Measurements from ENCODE around the gene FSTL1. TPM values are rescaled to one million over a fixed set of nuclear protein-coding genes. Genes with fewer than 3 reads are reported as not detected.

FSTL1 gene
- total and polyA plus RNA-seq, 2 of the 8 experiments (the other 6 are each of a cell fraction or from before 2014, with no cell fraction given): 158 to 516 TPM

- FAIRE-seq: peak; percentile 13
Measured at GRCh38 chr3:120468635-120469295, 18.0 kb upstream of the FSTL1 start.

More at GRCh38 chr3:120468635-120469295, 18.0 kb upstream of the FSTL1 start:
- Histone ChIP-seq H3K4me3 (ENCODE audit: extremely low read depth in 1 of 4, insufficient read depth in 2 of 4, low read depth in 3 of 4, low read length in 4 of 4) (no peak overlapping the region), H2BK20ac (ENCODE audit: low read length) (peak overlapping the region; percentile 94; the same call in 1 of the 2 replicates), H4K91ac (replicated peaks; ENCODE audit: insufficient read length, low read length) (no peak overlapping the region), H3K27ac (ENCODE audit: low read depth, low read length) (peak overlapping the region; percentile 64), H3K9me3 (ENCODE audit: insufficient read depth in 2 of 2, low read depth in 1 of 2, low read length in 1 of 2) (peaks cover 0 to 4% of the 10 kb centered on the region in 2 experiments; a peak in 2 of 4 replicates), H4K8ac (ENCODE audit: extremely low read depth, insufficient read depth, low read length) (no peak overlapping the region), H2BK12ac (ENCODE audit: low read depth, low read length) (peak overlapping the region; percentile 98), H3K36me3 (ENCODE audit: control insufficient read depth in 2 of 4, insufficient read depth in 4 of 4, low read length in 3 of 4) (no peaks in the 10 kb centered on the region), H2BK120ac (replicated peaks; ENCODE audit: low read depth, low read length) (no peak overlapping the region), H2BK15ac (ENCODE audit: low read length) (no peak overlapping the region), H4K5ac (ENCODE audit: insufficient read length, low read depth, low read length) (no peak overlapping the region), H3K9ac (replicated peaks in 1 of 4; ENCODE audit: extremely low read depth in 1 of 4, low read depth in 3 of 4, low read length in 3 of 4) (no peak overlapping the region; a peak in 1 of 7 replicates), H2BK5ac (ENCODE audit: low read depth, low read length) (peak overlapping the region; percentile 95), H4K20me1 (replicated peaks in 1 of 2; ENCODE audit: control insufficient read depth in 1 of 2, insufficient read depth in 2 of 2, low read length in 2 of 2) (no peaks in the 10 kb centered on the region), H3K23me2 (ENCODE audit: low read depth, low read length) (no peaks in the 10 kb centered on the region; the same call in 1 of the 2 replicates), H2AK5ac (ENCODE audit: low read depth, low read length) (peak overlapping the region; percentile 88; the same call in 1 of the 2 replicates), H3K23ac (ENCODE audit: insufficient read length) (no peak overlapping the region), H3K56ac (replicated peaks; ENCODE audit: insufficient read length, low read depth, low read length) (no peak overlapping the region), H3K4ac (replicated peaks; ENCODE audit: insufficient read length, low read depth, low read length) (no peak overlapping the region), H3K27me3 (replicated peaks in 1 of 4; ENCODE audit: control insufficient read depth in 3 of 4, extremely low read depth in 1 of 4, insufficient read depth in 3 of 4, low read length in 3 of 4) (no peaks in the 10 kb centered on the region), H3K4me1 (replicated peaks in 1 of 4; ENCODE audit: control insufficient read depth in 3 of 4, insufficient read depth in 4 of 4, low read length in 3 of 4) (peaks cover 5 to 20% (median 8%) of the 10 kb centered on the region in 4 experiments; a peak in 5 of 7 replicates), H3K79me2 (ENCODE audit: control insufficient read depth in 1 of 2, insufficient read depth in 2 of 2, low read length in 2 of 2) (no peaks in the 10 kb centered on the region), H3K14ac (ENCODE audit: insufficient read length) (no peak overlapping the region), H3K18ac (ENCODE audit: extremely low read depth, low read length) (peak overlapping the region; percentile 64; the same call in 1 of the 2 replicates), H3K79me1 (ENCODE audit: low read depth, low read length) (no peaks in the 10 kb centered on the region), H3K4me2 (ENCODE audit: insufficient read depth in 1 of 2, low read depth in 2 of 2, low read length in 2 of 2) (peak overlapping the region in 1 of 2 experiments; percentile 3; a peak in 1 of 4 replicates), H2AFZ (ENCODE audit: low read length) (peak overlapping the region; percentile 9; the same call in 1 of the 2 replicates)
- POLR2A ChIA-PET (ENCODE audit: partially characterized antibody): interaction anchor here (0.7 to 4.3 kb wide), 11 partner anchors 9 to 90 kb away, joined by 3 to 24 read pairs (median 5); partner anchors contain the start of gene FSTL1
- no peak for TF ChIP-seq SIRT6 (IDR thresholded peaks at IDR 0.05; ENCODE audit: low read length)
- no peak for TF ChIP-seq PHF8 (conservative IDR thresholded peaks at IDR 0.05; ENCODE audit: low read depth, low read length)
- no peak for TF ChIP-seq E2F6 (IDR thresholded peaks at IDR 0.05)
- TF ChIP-seq TEAD4 (IDR thresholded peaks at IDR 0.05; ENCODE audit: low read depth, low read length): no peak
- TF ChIP-seq GTF2F1 (IDR thresholded peaks at IDR 0.05; ENCODE audit: borderline replicate concordance, low read depth, low read length): no peak
- TF ChIP-seq KDM4A (IDR thresholded peaks at IDR 0.05; ENCODE audit: low read depth, low read length, severe bottlenecking): no peak
- TF ChIP-seq GABPA (IDR thresholded peaks at IDR 0.05; ENCODE audit: borderline replicate concordance, insufficient read depth, low read length): no peak
- TF ChIP-seq RFX5 (IDR thresholded peaks at IDR 0.05; ENCODE audit: borderline replicate concordance, low read depth, low read length): no peak
- TF ChIP-seq POLR2AphosphoS5 (IDR thresholded peaks at IDR 0.05; ENCODE audit: low read depth, low read length): no peak
- WGBS, 2 experiments (ENCODE audit: extremely low coverage in 1 of 2, insufficient coverage in 1 of 2, insufficient read length in 1 of 2, insufficient replicate concordance in 2 of 2, low coverage in 1 of 2, low lambda C conversion rate in 2 of 2, missing lambda C conversion rate in 1 of 2): 83% methylated on average over 5 of the region's 5 CpGs; no CpG with 5 or more reads in 1 of the 2 experiments
- CTCF ChIA-PET (ENCODE audit: partially characterized antibody): interaction anchor here (1.0 to 6.9 kb wide), 9 partner anchors 8 to 51 kb away, joined by 3 to 36 read pairs (median 6); no protein-coding TSS in a partner anchor
- DNase-seq (ENCODE audit: low read depth in 1 of 2, low spot score in 2 of 2): no peak
